HG02870 (cell line): ENCODE data around the gene HDLBP.
"Not testable (repeated sequence)": the region's sequence is repeated elsewhere in the genome, so short reads cannot be mapped to it uniquely, and the experiment has no call there.

ENCODE experiments used
- ATAC-seq: cut with Tn5 transposase; IDR thresholded peaks from one replicate; pipeline ENCODE4 v1.9.1; 2021; ENCODE audit warnings: mild to moderate bottlenecking, moderate library complexity; ENCODE audit not compliant: unreplicated experiment

Gene HDLBP

GRCh38 chr2:241307055-241307454 lies 8.4 kb downstream of the HDLBP start:
- no peak for ATAC-seq

DNA sequence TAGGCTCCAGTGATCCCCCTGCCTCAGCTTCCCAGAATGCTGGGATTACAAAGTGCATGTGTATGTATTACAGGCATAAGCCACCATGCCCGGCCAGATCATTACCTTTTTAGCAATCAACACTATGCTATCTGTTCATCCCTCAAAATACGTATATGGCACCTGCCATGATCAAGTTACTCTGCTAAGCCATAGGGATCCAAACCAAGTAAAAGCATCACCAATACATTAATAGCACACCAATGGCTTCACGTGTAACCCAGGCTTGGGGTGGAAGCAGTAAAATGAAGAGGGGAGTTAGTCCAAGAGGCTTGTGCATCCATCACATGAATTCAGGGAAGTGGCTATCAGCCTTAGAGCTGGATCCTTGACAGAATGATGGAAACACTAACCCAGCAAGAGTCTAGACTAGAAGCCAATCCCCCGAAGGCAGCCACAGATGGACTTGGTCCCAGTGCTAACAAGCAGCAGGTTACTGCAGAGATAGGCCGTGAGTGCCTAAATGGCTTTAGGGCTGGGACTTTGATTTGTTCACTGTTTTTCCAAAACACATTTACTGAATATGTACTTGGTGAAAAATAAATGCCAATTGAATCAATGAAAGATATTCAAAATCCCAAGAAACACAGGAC lies 11.3 kb downstream of the HDLBP start:
- ATAC-seq: no peak

GRCh38 chr2:241302759-241303651 lies 12.5 kb downstream of the HDLBP start:
- no peak for ATAC-seq

- ATAC-seq: no peak
Measured at GRCh38 chr2:241302083-241302482, 13.4 kb downstream of the HDLBP start.

DNA sequence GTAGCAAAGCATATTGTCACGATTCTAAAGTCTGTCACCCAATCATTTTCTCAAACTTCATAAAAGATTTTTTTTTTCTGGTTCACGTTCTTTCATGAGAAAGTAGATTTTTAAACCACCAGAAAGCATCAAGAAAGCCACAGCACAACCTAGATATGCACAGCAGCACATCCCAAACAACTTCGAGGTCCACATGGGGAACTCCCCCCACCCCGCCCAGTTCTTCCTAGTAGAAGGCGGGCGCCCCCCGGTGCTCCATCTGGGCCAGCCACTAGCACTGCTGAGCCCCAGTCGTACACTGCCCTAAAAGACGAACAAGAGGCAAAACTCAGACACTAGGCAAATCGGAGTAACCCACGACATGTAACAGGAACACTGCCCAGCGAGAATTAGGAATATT lies 15.5 kb downstream of the HDLBP start:
- no peak for ATAC-seq

GRCh38 chr2:241298673-241299072 lies 16.8 kb downstream of the HDLBP start:
- no peak for ATAC-seq

- ATAC-seq: no peak
Measured at GRCh38 chr2:241296767-241297166, 18.7 kb downstream of the HDLBP start.

DNA sequence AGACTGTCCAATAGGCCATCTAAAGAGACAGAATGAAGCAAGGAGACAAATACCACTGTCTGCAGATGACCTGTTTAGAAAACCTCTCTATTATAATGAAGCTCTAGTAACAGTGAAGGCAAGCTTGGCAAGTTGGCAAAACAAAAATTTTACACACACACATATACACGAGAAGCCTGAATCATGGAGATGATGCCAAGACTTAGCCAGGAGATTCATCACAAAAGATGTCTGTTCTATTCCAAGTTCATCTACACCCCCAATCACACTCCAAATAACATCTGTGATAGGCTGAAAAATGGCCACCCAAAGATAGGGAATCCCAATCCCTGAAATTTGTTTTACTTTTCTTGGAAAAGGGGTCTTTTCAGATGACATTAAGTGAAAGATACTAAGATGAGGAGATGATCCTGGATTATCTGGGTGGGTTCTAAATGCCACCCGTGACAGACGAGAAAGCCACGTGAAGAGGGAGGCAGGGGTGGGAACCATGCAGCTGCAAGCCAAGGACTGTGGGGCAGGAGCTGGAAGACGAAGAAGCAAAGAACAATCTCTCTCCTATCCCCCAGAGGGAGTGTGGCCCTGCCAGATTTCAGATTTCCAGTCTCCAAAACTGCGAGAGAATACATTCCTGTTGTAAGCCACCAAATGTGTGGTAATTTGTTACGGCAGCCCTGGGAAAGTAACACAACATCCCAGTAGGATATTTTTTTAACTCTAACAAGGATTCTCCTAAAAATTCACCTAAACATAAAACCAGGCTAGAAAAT lies 20.0 kb downstream of the HDLBP start:
- ATAC-seq: no peak

DNA sequence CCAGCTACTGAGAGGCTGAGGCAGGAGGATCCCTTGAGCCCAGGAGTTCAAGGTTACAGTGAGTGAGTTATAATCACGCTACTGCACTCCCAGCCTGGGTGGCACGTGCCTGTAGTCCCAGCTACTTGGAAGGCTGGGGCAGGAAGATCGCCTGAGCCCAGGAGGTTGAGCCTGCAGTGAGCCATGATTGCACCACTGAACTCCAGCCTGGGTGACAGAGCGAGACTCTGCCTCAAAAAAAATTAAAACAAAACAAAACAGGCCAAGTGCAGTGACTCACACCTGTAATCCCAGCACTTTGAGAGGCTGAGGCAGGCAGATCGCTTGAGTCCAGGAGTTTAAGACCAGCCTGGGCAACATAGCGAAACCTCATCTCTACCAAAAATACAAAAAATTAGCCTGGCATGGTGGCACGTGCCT lies 22.1 kb downstream of the HDLBP start:
- ATAC-seq: not testable (repeated sequence)

DNA sequence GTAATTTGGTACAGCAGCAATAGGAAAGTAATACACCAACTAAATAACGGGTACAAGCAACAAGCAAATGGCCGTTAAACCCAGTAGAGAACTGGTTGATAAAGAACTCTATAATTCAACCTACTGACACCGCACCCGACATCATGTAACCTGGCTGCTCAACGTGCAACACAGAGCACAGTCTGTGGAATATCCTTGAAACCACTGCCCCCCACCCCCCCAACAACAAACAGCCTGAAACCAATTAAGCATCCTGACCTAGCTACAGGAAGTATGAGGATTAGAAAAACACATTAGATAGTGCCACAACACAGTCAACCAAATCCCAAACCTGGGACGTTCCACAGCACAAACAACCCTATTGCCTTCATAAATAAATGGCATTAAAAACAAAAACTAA lies 23.5 kb downstream of the HDLBP start:
- ATAC-seq: no peak

DNA sequence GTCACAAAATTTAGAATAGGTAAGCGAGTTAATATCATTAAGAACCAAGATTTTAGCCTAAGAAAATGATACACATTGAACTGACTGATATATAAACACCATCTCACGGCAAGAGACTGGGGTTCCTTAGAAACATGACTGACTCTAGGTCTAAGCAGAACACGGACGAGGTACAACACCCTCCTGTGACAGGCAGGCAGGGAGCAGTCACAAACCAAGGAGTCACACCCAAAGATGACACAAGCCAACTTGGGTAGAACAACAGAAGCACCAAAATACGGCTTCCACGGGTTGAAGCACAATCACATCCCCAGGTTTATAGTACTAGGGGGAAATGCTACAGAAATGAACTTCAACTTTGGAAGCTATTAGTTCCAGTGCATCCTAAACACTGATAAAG lies 24.3 kb downstream of the HDLBP start:
- ATAC-seq: no peak

GRCh38 chr2:241289597-241289996 lies 25.9 kb downstream of the HDLBP start:
- no peak for ATAC-seq

- no peak for ATAC-seq
Measured at GRCh38 chr2:241289053-241289452, 26.4 kb downstream of the HDLBP start.

DNA sequence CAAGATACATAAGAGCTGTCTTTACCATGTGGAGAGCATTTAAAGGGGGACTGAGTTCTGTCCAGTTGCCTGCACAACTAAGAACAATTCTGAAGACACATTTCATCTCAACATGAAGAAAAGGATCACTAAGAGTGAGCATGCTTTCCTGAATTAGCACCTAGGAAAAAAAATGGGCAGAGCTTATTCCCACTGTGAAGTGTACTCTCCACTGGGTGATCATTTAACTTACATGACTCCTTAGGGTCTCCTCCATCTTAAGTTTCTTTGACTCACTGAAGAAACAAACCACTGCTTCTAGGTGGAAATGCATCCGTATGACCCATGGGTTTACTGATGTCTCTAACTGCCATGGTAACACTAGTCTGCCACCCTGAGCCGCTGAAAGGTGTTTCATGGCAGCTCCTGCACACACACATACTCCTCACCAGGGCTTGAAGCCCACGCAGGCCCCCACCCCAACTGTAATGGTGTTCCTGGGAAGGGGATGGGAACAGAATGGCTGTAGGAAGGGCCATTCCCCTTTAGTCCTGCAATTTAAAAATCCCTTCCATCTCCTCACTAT lies 27.1 kb downstream of the HDLBP start:
- ATAC-seq: no peak

- no peak for ATAC-seq
Measured at GRCh38 chr2:241286348-241287090, 29.0 kb downstream of the HDLBP start.

DNA sequence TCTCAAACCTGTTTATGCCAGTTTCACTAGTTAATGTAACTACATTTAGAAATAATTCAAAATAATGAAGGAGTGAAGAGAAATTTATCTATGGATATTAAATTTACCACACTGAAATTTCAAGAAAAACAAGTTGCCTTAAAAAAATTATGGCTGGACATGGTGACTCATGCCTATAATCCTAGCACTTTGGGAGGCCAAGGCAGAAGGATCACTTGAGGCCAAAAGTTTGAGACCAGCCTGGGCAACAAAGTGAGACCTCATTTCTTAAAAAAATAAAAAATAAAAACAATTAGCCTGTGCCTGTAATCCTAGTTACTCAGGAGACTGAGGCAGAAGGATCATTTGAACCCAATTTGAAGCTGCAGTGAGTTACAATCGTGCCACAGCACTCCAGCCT lies 29.9 kb downstream of the HDLBP start:
- no peak for ATAC-seq

DNA sequence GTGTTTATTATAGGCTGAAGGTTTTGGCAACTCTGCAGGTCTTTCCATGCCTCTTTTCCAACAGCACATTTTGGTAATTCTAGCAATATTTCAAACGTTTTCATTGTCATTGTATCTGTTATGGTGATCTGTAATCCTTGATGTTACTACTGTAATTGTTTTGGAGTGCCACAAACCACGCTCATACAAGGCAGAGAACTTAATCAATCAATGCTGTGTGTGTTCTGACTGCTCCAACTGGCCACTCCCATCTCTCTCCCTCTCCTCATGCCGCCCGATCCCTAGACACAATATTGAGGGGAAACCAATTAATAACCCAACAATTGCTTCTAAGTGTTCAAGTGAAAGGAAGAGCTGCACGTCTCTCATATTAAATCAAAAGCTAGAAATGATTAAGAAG lies 32.9 kb downstream of the HDLBP start:
- ATAC-seq: no peak

- ATAC-seq: no peak
Measured at GRCh38 chr2:241280291-241280690, 35.2 kb downstream of the HDLBP start.

GRCh38 chr2:241279828-241280227 lies 35.6 kb downstream of the HDLBP start:
- ATAC-seq: no peak

DNA sequence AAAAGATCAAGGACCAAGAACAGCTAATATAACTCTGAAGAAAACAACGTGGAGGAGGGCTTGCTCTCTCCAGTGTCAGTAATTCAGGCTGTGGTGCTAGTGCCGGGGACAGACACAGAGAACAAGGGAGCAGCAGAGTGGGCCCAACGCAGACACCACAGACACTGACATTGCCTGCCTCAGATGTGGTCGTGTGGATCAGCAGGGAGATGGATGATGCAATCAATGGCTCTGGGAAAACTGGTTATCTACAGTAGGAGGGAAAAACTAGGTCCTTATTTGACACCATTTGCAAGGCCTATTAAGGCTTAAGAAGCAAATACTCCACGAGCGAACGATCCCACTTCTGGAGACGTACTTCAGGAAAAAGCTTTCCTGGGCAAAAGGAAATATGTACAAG lies 36.1 kb downstream of the HDLBP start:
- no peak for ATAC-seq

DNA sequence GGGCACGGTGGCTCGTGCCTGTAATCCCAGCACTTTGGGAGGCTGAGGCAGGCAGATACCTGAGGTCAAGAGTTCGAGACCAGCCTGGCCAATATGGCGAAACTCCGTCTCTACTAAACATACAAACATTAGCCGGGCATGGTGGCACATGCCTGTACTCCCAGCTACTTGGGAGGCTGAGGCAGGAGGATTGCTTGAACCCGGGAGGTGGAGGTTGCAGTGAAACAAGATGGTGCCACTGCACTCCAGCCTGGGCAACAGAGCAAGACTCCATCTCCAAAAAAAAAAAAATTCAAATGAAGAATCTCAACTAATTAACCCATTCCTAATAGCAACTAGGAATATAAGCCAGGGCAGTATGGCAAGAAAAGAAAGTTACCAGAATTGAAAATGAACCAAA lies 37.2 kb downstream of the HDLBP start:
- ATAC-seq: not testable (repeated sequence)
